Dermis blood vessel endothelial cell (primary cell): ENCODE results near the gene CD247. TPM values are rescaled to one million over a fixed set of nuclear protein-coding genes. Genes with fewer than 3 reads are reported as not detected.

Source experiments
- DNase-seq: peaks from one replicate; pipeline ENCODE4 v3.0.0; 2010
- total RNA-seq: library from RNA; depleted of rRNA; stranded (reverse); fragments of >200 nt; gene quantifications from 2 replicates; pipeline ENCODE4 v1.2.3, GENCODE V29; 2014

Gene CD247
- total RNA-seq, 1 donor from 2014 or later, result not detected

DNA sequence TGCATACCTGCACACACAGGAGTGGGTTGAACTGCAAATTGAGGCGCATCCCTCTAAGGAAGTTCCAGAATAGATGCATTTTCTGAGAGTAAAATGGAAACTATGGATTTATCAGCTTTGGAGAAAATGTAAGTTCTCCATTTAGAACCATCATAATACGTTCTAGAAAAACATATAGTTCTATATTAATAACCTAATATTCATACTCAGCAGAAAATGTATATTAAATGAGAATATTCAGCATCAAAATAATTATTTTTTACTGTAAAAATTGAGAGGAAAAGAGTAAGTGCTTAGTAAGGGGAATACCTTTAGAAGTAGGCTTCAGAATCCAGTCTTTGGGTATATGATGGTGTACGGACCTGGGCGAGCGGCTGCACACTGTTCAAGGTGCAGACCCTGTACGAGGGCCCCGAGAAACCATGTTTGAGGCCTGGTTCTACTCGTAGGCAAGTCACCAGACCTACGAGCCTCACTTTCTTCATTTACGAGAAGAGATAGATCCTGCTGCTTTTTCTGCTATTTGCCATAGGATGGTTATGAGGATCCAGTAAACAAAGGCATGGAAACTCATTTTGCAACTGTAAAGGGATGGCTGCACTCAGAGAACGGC is 6.8 kb downstream of the CD247 start:
- DNase-seq, result no peak

DNA sequence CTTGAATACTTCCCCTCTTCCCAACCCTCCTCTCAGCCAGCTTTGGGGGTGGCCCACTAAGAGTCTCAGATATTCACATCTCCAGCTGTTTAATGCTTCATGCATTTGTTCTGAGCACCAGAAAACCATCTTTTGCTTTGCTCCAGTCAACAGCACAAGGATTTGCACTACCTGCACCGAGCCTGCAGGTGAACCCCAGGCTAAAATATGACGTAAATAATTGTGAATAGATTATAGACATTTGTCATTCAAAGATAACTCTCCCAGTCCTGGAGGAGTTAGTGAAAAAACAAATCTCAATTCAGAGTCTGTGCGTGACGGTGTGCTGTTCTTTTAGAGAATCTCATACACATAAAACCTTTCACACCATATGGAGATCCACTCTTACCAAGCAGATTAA is 7.4 kb downstream of the CD247 start:
- DNase-seq, result no peak

DNA sequence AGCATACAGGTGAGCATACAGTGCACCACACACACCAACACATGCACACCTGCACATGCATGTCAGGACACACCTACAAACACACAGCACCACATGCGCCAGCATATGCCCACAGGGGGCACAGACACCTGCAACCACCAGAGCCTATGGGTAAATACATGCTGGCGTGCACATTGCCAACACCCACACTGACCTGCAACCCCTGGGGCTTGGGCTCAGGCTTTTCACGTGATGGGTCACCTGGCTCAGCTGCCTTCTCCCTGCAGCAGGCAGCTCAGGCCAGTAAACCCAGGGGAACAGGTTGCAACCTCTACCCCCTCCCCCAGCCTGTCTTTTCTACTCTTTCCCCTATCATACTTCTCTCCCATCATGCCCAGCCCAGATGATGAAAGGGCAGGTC is 8.1 kb downstream of the CD247 start:
- no peak for DNase-seq

DNA sequence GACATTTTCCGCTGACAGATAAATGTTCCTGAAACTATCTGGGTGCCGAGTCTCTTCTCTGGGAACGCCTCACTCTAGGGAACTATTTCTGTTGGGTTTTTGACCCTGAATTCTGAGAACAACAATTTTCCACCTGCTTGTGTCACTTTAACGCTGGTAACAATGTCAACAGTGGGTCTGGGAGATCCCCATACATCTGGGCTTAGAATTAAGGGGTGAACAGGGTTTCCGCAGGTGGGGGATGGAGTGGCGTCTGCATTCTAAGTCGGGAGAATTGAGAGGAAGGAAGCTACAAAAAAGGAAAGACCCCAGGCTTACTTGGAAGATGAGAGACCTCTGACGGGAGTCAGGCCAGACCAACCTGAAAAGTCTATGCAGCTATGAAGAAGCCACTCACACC is 8.7 kb downstream of the CD247 start:
- DNase-seq, result no peak

DNA sequence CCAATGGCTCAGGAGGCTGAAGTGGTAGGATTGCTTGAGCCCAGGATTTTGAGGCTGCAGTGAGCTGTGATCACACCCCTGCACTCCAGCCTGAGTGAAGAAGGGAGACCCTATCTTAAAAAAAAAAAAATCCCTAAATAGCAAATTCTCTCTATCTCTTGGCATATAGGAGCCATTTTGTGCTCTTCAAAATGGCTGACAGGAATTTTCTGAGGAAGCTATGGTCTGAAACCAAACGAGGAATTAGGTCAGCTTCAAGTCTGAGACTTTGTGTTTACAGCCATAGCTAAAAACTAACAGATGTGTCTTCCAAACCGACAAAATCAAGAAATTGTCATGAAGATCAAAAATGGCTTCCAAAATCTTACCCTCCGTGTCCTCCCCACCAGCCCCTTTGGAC is 10.6 kb downstream of the CD247 start:
- no peak for DNase-seq

DNA sequence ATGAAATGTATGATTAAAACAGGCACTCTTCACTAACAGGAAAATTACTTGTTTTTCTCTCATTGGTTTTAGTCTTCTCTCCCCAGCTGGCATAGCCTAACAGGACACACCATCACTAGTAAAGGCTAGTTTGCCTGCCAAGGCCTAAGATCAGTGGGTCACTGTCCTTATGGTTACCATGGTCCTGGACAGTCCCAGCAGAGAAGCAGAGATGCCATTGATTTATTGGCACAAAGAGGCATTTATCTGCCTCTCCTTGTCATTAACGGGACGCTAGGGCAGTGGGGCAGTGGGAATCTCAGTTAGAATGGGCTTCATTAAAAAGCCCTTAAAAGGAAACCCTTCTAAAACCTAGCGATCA is 13.9 kb downstream of the CD247 start:
- DNase-seq, result no peak

DNA sequence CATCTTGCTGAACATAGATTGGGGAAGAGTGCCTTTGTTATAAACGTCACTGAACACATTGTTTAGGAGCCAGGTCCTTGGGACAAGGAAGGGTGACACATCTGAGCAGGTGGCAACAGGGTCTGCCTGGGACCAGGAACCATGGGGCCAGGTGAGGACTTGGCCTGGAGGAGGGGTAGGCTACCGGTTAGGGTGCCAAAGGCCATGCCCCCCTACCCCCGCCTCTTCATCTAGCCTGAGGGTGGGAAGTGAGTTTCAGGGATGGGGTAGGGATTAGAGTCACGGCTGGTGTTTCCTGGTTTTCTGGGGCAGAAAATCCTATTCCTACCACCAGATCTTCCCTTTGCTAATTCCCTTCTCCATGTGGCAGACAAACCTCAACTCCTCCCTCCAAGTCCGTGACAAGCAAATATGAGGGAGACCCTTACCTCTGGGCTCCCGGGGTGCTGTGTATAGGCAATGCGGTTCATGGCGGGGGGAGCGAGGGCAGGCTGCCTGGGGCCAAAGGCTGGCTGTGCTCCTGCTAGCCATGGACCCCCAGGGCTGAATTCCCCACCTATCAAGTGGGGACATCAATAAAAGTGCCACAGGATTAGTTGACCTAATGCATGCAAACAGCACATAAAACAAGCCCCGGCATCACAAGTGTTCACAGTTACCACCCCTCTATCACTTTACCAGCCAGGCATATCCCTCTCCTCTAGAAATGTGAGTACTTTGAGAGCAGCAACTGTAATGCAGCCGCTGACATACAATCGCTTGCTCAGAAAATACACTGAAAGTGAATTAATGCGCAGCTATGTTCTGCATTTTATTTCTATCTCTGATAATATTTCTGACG is 14.5 kb downstream of the CD247 start:
- no peak for DNase-seq

DNA sequence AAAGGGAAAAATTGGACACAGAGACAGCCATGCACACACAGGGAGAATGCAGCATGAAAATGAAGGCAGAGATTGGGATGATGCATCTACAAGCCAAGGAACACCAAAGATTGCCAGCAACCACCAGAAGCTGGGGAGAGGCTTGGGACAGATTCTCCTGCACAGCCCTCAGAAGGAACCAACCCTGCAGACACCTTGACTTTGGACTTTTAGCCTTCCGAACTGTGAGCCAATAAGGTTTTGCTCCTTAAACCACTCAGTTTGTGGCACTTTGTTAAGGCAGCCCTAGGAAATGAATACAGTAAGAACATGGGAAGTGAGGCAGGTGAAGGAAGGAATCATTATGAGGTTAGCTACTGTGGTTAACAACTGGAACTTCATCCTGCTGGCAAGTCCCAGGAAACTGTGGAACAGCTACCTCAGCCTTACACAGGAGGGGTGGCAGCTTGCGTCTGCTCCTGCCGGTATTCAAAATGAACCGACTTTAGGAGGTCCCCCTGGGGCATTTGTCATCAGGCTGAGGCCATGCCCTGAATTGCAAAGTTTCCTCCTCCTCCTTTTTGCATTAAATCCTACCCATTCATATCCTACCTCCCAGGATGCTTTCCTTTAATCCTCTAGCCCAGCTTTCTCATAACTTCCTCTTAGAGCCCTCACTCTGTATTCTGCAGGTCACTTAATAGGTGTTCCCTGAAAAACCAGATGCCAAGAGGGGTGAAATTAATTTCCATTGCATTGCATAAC is 15.4 kb downstream of the CD247 start:
- no peak for DNase-seq

DNA sequence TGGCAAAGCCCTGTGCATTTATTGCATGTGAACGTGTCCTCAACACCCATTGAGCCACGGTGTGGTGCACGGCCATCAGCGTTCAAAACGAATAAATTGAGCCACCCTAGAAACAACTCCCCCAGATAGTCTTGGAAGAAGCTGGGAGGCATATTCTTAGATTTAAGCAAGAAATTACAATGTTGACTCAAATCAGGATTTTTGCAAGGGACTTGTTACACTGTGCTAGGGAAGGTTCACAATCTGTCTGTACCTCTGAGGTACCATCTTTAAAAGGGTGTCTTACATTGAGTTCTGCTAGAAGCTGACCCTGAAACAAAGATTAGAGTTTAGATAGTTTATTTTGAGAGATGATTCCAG is 16.2 kb downstream of the CD247 start:
- no peak for DNase-seq

DNA sequence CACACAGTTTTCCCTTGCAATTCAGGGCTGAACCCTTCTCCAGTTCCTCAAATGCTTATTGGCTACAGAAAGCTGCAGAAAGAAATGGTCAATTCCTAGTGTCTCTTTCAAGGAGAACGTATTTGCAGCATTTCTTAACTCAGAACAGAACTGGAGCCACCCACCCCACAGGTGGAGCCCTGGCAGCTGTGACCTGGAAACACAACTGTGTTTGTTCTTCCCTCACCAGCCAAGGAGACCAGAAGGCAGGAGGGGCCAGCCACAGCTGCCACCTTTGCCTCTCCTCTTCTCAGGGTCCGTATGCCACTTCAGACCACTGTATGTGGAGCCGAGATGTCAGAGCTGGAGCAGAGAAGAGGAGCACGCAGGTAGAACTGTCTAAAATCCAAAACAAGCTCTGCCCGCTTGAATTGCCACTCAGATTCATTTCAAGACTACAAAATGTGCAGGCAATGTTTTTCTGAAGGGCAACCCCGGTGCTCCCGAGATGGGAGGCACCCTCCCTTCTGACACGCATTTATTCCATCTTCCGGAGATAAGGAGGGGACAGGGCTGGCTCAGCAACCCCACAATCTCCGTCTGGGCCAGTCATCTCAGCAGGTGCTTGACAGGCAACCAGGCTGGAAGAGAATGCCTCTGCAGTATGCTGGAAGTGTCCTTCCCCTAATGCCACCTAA is 16.7 kb downstream of the CD247 start:
- DNase-seq, result no peak

DNA sequence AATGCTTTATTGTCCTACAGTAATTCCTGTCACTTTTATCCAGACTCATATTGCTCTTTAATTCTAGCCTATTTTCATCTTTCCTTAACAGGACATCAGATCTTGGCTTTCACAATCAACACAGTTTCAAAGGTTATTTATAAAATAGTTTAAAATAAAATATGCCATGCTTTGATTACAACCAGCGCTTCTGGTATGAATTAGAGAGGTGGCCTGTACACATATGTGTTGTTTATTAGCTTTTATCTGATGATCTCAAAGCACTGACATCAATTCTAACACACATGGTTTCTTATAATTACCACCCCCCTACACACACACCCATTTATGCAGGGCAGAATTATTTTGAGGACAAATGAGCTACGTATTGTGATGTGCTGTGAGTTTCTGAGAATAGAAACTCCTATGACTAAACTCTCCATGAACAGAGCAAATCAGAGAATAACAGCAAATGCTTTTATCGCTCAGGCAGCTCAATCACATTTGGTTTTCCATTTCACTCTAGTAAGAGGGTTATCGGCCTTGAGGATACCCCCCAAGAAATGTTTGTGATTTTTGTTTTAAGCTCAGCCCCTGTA is 18.0 kb downstream of the CD247 start:
- DNase-seq, result no peak

DNA sequence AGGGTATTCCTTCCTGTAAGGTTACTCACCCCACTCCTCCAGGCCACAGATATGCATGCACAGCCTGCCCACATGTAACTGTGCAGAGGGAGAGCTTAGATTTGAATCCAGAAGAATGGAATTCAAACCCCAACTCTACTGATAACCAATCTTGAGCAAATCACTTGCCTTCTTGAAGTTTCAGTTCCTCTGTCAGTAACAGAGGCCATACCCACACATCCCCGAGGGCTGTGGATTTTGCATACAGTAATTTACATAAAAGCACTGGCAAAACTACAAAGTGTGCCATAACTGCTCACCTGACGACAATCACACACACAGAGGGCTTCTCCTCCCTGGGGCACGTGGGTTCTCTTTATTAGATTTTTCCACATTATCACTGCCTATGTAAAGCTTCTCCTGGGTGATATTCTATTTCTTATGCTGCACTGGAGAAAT is 18.6 kb downstream of the CD247 start:
- DNase-seq, result no peak

DNA sequence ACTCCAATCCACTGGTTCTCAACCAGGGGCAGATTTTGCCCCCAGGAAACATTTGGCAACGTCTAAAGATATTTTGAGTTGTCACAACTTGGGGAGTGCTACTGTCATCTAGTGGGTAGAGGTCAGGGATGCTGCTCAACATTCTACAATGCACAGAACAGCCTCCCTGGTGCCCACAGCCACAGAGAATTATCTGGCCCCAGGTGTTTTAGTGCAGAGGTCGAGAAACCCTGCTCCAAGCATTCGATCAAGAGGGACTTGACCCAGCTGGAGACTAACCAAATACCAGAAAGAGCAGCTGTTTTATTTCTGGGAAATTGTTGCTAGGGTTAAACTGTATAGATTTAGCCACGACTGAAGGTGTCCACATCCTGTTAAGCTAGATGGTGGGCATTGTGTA is 19.2 kb downstream of the CD247 start:
- DNase-seq, result no peak

DNA sequence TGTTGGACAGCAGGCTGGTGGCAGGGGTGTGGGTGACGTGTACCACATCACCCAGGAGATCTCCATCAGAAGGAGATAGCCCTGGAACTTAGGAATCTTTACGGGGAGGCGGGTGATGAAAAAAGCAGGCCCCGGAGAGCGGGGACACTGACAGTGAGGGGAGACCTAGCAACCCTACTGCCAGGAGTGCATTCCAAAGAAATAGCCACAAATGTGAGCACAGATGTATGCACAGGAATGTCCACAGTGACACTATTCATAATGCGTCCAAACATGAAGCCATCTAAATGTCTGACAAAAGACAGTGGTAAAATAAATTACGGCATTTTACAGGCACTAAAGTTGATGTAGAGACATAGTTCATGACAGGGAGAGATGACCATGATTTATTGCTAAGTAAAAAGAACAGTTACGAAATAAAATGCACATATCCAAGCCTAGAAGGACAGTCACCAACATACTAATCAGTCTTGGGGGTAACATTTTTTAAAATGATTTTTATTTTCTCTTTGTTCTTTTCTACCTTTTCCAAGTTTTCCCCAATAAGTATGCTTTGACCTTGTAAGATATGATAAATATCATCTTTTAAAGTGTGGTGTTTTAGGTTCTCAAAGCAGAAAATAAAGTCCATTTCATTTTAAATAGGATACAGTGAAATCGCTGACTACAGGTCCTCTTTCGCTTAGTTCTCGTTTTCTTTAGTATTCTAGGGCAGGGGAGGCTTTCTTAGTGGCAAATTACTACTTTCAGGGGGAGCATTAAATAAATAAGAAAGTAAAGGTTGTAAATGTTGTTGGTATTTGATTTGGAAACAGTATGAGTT is 21.3 kb downstream of the CD247 start:
- no peak for DNase-seq

DNA sequence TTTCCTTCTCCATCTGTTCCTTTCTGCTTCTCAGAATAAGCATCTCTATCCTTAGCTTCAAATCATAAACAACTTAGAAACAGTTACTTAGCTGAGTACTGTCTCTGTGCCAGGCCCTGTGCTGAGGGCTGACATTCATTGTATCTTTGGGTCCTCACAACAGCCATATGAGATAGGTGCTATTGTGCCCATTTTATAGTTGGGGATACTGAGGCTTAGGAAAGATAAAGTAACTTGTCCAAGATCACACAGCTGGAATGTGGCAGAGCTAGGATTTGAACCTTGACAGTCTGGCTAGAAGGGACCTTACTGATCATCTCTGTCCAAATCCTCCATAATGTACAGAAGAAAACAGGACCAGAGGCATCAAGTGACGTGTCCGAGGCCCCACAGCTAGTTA is 25.0 kb downstream of the CD247 start:
- no peak for DNase-seq

DNA sequence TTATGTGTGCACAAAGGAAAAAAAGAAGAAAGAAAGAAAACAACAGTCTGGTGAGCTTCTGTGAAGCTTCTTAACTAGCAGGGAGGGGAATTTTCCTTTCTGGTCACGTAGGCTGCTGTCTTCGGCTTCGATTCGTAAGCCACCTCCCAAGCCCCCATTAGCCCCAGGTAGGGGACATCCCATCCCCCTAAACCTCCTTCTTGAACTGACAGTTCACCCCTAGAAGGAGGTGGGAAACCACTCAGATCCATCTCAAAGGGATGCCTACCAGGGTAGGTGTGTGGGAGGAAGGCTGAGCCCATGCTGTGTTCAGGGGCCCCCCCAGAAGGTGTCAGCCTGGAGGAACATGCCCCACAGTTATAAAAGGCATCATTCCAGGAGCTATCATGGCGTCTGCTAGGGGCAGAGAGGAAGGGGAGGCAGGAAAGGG is 25.8 kb downstream of the CD247 start:
- no peak for DNase-seq

DNA sequence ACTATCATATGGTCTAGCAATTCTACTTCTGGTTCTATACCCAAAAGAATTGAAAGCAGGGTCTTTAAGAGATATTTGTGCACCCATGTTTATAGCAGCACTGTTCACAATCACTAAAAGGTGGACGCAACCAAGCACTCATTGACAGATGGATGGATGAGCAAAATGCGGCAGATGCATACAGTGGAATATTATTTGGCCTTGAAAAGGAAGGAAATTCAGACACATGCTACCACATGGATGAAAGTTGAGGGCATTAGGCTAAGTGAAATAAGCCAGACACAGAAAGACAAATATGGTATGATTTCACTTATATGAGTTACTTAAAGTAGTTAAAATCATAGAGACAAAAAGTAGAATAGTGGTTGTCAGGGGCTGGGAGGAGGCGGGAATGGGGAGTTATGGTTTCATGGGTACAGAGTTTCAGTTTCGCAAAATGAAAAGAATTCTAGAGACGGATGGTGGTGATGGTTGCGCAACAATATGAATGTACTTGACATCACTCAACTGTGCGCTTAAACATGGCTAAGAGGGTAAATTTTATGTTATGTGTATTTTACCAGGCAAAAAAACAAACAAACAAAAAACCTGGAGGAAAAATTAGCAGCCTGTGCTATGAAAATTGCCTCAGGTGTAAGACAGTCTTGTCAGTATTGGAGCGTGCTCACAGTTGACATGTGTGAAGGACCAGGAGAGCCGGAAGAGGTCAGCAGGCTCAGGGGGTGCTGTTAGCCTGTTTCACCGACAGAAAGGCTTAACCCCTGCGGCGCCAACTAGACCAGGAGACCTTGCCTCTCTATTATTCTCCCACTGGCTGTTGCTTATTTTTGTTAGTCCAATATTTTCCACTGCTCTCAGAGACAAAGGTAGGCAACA is 26.5 kb downstream of the CD247 start:
- no peak for DNase-seq

DNA sequence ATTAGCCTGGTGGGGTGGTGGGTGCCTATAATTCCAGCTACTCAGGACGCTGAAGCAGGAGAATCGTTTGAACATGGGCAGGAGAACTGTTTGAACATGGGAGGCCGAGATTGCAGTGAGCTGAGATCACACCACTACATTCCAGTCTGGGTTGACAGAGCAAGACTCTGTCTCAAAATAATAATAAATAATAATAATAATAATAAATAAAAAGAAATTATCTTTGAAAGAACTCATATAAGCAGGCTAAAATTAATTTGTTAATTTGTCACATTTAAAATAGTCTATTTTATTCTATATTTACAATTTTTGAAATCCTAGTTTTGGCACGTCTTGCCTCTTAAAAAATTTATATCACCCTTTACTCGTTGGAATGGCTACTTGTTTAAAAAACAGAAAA is 27.6 kb downstream of the CD247 start:
- no peak for DNase-seq

DNA sequence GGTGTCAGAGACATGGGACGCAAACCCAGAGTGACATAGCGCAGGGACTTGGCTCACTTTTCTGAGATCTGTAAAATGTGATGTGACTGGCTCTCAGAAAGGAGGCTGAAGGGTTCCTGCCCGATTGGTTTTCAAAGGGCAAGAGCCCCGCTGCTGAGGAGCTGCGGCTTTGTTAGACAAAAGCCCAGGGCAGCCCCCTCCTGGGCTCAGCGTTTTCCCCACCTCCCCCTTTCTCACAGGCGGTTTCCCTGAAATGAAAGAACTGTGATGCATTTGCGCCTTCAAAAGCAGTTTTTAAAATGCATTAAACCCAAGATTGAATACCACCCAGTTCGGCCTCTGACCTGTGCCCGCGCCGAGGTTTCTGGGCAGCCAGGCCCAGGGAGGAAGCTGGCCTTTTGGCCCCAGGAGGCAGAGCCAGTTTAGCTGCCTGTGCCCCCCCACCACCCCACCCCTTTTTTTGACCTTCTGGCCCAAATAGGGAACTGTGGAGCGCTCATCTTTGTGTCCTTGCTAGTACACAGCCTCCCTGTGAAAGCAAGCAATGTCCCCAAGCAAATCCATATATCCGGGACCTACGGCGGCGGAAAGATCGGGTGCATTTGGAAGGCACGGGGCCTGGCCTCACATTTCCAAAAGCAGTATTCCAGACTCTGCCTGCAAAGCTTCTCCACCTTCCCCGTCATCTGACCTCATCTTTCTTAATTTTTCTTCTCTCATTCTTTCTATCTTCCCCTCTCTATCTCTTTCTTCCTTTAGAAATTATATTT is 28.6 kb downstream of the CD247 start:
- DNase-seq, result no peak

DNA sequence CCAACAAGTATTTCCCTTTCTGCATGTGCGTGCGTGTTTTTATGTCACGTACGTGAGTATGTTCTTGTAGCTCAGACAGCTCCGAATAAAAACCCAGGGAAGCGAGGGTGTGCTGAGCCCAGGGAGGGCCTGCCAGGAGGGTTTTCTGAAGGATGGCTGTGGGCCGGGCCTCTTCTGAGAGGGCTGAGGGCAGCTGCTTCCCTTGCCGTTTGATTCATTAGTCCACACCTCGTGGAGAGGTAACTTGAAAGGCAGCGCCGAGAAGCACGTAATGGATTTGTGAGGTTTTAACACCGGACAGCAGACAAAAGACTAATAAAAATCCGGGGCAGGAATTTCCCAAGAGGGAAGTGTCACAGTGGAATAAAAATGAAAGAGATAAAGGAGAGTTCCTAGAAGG is 29.5 kb downstream of the CD247 start:
- DNase-seq, result no peak
